GM21737 (cell line): ENCODE measurements around the gene SLC26A6.

Experiments
- ATAC-seq: cut with Tn5 transposase; IDR thresholded peaks from one replicate; pipeline ENCODE4 v1.9.1; 2021; ENCODE audit warnings: mild to moderate bottlenecking, moderate library complexity; ENCODE audit not compliant: unreplicated experiment

SLC26A6 gene

DNA sequence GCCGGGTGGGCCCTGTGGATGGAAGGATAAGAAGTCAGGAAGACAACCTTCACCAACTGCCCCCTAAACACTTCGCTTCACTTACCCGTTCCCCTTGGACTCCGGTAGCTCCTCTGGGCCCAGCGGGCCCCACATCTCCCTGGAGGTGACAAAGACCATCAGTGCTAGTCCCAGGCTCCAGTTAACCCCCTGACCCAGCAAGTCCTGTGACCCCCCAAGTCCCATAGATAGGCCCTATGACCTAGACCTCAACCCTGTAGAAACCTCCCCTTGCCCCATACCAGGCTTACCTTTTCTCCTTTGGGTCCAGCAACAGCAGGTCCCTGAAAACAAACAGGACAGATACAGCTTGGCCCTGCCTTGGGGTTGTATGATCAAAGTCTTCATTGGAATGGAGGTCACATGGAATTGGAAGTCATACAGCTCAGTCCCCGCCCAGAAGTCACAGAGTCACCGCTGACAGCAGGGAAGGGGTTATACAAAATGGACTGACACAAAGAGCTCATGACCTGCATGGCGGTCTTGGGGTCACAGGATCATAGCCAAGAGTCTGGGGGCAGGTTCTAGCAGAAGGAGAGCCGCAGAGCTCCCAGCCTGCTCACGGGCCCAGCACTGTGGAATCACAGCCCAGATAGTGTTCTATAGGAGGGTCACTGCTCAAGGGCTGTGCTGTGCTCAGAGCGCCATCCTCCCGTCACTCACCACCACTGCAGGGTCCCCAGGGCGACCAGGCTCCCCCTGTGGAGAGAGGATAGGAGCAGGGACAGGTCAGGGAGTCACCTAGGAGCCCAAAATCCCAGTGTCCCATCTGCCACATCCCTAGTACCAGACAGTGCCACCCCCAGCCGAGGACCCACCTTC, 53.4 kb downstream of the SLC26A6 start:
- ATAC-seq: no peak

DNA sequence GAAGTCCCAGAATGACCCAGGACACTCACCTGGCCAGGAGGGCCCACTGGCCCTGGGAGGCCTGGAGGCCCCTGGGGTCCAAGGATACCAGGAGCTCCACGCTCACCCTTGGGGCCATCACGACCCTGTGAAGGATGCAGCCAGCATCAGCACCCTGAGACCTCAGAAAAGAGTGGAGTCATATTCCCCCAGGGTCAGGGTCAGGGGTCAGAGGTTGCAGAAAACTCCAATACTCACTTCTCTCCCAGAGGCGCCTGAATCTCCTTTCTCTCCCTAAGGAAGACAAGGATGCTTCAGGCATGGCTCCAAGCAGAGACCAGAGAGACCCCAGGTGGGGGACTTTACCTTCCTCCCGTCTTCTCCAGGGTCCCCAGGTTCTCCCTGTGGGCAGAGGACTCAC, 58.6 kb downstream of the SLC26A6 start:
- no peak for ATAC-seq
